Left ventricle myocardium inferior (tissue), 1 donor: Measurements from ENCODE around the gene CCDC47. TPM values are rescaled to one million over a fixed set of nuclear protein-coding genes. Genes with fewer than 3 reads are reported as not detected.
A peak's percentile ranks its signal among the peaks of the same experiment; 100 is the strongest.

Source experiments
- DNase-seq: peaks from one replicate; pipeline ENCODE4 v3.0.0-alpha.2; 2020
- H3K27ac ChIP-seq: fragments of 200-600 bp; replicated peaks from 2 replicates; pipeline ENCODE4 v1.8.0; 2021
- H3K27me3 ChIP-seq: fragments of 200-600 bp; 2 replicates; pipeline ENCODE4 v1.8.0; 2021; ENCODE audit warnings: low read depth
- H3K36me3 ChIP-seq: fragments of 200-600 bp; 2 replicates; pipeline ENCODE4 v1.8.0; 2021
- H3K4me1 ChIP-seq: fragments of 200-600 bp; 2 replicates; pipeline ENCODE4 v1.8.0; 2021
- H3K4me3 ChIP-seq: fragments of 200-600 bp; 2 replicates; pipeline ENCODE4 v1.8.0; 2021; ENCODE audit warnings: mild to moderate bottlenecking, moderate library complexity
- H3K9me3 ChIP-seq: fragments of 200-600 bp; replicated peaks from 2 replicates; pipeline ENCODE4 v1.8.0; 2021
- intact Hi-C: fragments of 100-400 bp; cut with micrococcal nuclease; formaldehyde crosslinking; loops from one replicate; pipeline ENCODE4 v1.11.0; 2022
- total RNA-seq: library from RNA; stranded (reverse); fragmentation: NEBNext Ultra II Directional; extraction: Animal tissue kit (Norgen Biotek cat#: 25700); gene quantifications from one replicate; pipeline ENCODE4 v1.2.1, GENCODE V29; 2021
- TF ChIP-seq, protein P1 (sequence below): fragments of 200-600 bp; IDR thresholded peaks from 2 replicates; pipeline ENCODE4 v1.8.0; 2021; ENCODE audit warnings: antibody characterized with exemption, mild to moderate bottlenecking, borderline replicate concordance
- donor health status: DM: no; HTN: yes; CAD: no; lungs with severe emphysema.

Gene CCDC47
- total RNA-seq, 1 donor from 2014 or later, result 79.6 TPM

DNA sequence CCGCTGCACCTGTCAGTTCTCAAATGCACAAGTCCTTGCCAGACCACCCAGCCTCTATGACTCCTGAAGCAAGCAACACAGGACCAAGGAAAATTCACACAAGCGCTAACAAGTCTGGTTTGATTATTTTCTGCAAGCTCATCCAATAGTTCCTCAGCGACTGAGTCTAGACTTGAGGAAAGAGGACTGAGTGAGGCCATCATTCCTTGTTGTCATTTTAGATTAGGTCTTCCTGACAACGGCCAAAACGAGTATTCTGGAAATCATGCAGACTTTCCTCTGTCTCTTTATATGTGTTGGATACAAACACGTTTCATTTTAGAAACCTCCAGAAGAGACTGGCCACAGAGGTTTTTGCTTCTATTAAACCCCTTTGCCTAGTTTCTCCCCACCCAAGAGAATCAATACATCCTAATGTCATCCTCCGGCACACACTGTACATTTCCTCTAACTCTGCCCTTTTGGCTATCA, 561 bp downstream of the CCDC47 start:
- TF ChIP-seq, protein P1, sequence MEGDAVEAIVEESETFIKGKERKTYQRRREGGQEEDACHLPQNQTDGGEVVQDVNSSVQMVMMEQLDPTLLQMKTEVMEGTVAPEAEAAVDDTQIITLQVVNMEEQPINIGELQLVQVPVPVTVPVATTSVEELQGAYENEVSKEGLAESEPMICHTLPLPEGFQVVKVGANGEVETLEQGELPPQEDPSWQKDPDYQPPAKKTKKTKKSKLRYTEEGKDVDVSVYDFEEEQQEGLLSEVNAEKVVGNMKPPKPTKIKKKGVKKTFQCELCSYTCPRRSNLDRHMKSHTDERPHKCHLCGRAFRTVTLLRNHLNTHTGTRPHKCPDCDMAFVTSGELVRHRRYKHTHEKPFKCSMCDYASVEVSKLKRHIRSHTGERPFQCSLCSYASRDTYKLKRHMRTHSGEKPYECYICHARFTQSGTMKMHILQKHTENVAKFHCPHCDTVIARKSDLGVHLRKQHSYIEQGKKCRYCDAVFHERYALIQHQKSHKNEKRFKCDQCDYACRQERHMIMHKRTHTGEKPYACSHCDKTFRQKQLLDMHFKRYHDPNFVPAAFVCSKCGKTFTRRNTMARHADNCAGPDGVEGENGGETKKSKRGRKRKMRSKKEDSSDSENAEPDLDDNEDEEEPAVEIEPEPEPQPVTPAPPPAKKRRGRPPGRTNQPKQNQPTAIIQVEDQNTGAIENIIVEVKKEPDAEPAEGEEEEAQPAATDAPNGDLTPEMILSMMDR, result no peak
- Histone ChIP-seq H3K9me3 (no peaks in the 10 kb centered on the region), H3K27me3 (no peaks in the 10 kb centered on the region), H3K4me1 (peaks cover 89% of the 10 kb centered on the region), H3K36me3 (peaks cover 4% of the 10 kb centered on the region), H3K27ac (peak overlapping the region; percentile 99), H3K4me3 (peak overlapping the region; percentile 95)
- no peak for DNase-seq
- intact Hi-C loops, result no loop called here

DNA sequence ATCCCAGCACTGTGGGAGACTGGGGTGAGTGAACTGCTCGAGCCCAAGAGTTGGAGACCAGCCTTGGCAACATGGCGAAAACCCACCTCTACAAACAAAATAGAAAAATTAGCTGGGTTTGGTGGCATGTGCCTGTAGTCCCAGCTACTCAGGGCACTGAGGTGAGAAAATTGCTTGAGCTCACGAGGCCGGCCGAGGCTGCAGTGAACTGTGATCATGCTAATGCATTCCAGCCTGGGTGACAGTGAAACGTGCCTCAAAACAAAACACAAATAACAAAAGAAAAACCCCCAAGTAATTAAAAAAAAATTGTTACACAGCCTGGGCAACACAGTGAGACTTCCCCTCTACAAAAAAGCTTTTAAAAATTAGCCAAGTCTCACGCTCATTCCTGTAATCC, 5.0 kb downstream of the CCDC47 start:
- H3K4me3 ChIP-seq, result no peak overlapping the region
- peaks cover 23% of the 10 kb centered on the region for H3K36me3 ChIP-seq
- intact Hi-C loops, result no loop called here
- peaks cover 71% of the 10 kb centered on the region for H3K4me1 ChIP-seq
- DNase-seq, result no peak
- TF ChIP-seq, protein P1, result no peak
- no peaks in the 10 kb centered on the region for H3K9me3 ChIP-seq
- H3K27me3 ChIP-seq, result no peaks in the 10 kb centered on the region
- H3K27ac ChIP-seq, result peak overlapping the region; percentile 28

DNA sequence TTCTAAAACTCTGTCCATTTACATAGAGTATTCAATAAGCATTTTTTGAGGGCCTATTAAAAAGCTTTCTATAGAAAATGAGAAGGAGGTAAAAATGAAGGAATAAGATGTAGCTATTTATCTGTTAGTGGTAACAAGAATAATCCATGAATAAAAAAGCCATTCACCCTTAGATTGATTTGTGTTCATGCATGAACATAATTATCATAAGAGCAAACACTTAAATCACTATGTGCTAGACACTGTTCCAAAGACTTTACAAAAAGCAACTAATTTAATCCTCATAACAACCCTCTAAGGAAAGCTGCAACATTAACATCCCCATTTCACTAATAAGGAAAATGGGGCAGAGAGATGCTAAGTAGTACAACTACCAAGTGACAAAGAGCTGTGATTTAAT, 6.6 kb downstream of the CCDC47 start:
- Histone ChIP-seq H3K27ac (no peak overlapping the region), H3K27me3 (no peaks in the 10 kb centered on the region), H3K4me3 (no peak overlapping the region), H3K4me1 (peaks cover 55% of the 10 kb centered on the region), H3K36me3 (peaks cover 40% of the 10 kb centered on the region), H3K9me3 (no peaks in the 10 kb centered on the region)
- intact Hi-C loops, result no loop called here
- DNase-seq, result no peak
- TF ChIP-seq, protein P1, result no peak

DNA sequence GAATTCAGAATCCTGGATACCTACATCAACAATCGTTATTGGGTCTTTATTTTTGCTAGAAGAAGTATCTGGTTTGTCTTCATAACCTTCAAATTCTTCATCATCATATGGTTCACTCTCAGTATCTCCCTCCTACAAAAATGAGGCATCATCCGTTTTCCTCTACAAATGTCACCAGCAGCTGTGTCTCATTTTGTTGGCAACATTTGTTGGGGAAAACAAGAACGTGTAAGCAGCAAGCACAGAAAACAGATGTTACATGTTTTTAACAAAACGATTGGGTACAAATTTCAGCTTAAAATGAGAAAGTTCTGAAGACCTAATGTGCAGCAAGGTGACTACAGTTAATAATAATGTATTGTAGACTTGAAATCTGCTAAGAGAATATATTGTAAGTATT, 8.7 kb downstream of the CCDC47 start:
- Histone ChIP-seq H3K36me3 (peaks cover 60% of the 10 kb centered on the region), H3K4me3 (no peak overlapping the region)

DNA sequence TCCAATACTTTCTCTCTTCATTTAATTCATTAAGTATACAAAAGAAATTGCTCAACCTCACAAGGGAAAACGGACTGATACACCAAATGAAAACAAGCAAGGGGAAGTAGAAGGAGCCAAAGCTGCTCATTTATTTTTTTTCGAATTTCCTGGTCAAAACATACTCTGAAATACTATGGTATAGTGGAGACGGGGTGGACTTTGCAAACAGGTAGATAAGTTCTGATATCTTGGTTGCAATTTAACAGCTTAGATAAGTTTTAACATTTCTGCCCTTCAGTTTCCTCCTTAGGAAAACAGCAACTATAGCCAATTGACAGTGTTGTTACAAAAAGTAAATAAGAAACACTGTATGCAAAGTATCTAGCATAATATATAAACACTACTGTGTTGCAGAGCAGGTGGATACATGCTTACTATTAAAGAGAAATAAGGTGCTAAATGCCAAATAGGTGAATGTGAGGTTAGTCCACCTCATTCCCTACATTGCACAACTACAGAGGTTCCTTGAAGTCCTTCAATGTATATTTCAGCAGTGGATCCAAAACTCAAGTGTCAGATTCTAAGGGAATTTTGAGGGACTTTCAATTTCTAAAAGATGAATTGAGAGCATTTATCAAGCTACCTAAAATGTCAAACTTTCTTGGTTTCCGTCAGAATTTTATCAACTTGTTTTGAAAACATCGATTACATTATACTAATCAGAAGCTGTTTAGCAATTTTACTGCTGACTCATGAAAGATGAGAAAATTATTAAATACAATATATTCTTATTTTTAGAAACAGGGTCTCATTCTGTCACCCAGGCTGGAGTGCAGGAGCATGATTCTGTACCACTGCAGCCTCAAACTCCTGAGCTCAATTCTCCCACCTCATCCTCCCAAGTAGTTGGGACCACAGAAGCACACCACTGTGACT, 11.0 kb downstream of the CCDC47 start:
- Histone ChIP-seq H3K4me3 (no peak overlapping the region), H3K36me3 (peaks cover 76% of the 10 kb centered on the region), H3K27ac (no peak overlapping the region), H3K4me1 (peaks cover 16% of the 10 kb centered on the region), H3K27me3 (no peaks in the 10 kb centered on the region), H3K9me3 (no peaks in the 10 kb centered on the region)
- intact Hi-C loops, result no loop called here
- DNase-seq, result no peak
- TF ChIP-seq, protein P1, result no peak

More for the DNA sequence above, 8.7 kb downstream of the CCDC47 start:
- no peak overlapping the region for H3K27ac ChIP-seq
- no peaks in the 10 kb centered on the region for H3K27me3 ChIP-seq
- DNase-seq, result no peak
- peaks cover 37% of the 10 kb centered on the region for H3K4me1 ChIP-seq
- TF ChIP-seq, protein P1, result no peak
- no peaks in the 10 kb centered on the region for H3K9me3 ChIP-seq
- intact Hi-C loops, result no loop called here
